Measurements from ENCODE around the gene NOTCH2NLA.
"Not testable (repeated sequence)": the region's sequence is repeated elsewhere in the genome, so short reads cannot be mapped to it uniquely, and the experiment has no call there.

NOTCH2NLA gene

GRCh38 chr1:146228710-146229477 lies at the start of gene NOTCH2NLA:
Gene NOTCH2NLA (minus strand): TSS chr1:146229021. CDS start chr1:146189337, 39,684 bp downstream.
- CTCF ChIA-PET, H3K27ac Mint-ChIP-seq, H3K9me3 Mint-ChIP-seq, H3K4me1 Mint-ChIP-seq, H3K27me3 Mint-ChIP-seq, H3K36me3 Mint-ChIP-seq: not testable (repeated sequence)
- H3K4me3 Mint-ChIP-seq = peak within 1 kb of the TSS; percentile 66
- DNase-seq = peak; percentile 42

DNA sequence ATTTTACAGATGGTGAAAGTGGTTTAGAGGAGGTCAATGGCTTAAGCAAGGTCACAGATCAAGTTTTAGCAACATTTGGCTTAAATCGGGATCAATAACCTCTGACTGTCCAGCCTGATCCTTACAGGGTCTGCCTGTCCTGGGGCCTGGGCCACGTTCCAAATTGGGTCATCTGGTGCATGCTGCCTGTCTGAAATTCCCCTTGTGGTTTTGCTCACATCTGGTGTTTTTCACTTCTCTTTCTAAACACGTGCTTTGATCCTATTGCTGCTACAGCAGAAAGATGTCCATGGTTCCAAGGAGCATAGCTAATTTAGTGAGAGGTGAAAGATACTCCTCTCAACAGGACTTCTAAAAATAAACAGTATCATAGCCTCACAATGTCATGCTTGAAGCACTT lies 49.5 kb upstream of the NOTCH2NLA start:
- DNase-seq, H3K27me3 Mint-ChIP-seq, H3K36me3 Mint-ChIP-seq, H3K27ac Mint-ChIP-seq, CTCF ChIA-PET, H3K9me3 Mint-ChIP-seq, H3K4me3 Mint-ChIP-seq, H3K4me1 Mint-ChIP-seq: not testable (repeated sequence)

DNA sequence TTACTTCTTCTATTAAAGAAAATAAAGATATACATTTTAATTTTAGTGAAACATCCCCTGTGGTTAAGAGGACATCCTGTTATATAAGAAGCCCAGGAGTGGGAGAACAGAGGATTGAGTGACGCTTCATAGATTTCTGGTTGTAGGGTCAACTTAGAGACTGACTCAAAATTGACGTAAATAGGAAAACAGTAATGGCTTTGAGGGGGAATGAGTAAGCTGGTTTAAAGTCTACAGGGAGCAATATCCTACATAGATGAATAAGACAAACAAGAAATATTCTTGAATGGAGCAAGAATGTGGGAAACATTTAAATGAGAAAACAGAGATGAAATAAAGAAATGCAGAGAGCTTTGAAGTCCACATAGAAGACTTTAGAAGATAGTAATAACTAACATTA lies 48.3 kb upstream of the NOTCH2NLA start:
- H3K9me3 Mint-ChIP-seq, H3K36me3 Mint-ChIP-seq, H3K4me3 Mint-ChIP-seq: not testable (repeated sequence)

GRCh38 chr1:146274083-146274482 lies 45.3 kb upstream of the NOTCH2NLA start:
- H3K9me3 Mint-ChIP-seq, H3K4me1 Mint-ChIP-seq, CTCF ChIA-PET: not testable (repeated sequence)

More for the DNA sequence above, 48.3 kb upstream of the NOTCH2NLA start:
- DNase-seq, H3K27ac Mint-ChIP-seq, CTCF ChIA-PET, H3K4me1 Mint-ChIP-seq, H3K27me3 Mint-ChIP-seq: not testable (repeated sequence)

DNA sequence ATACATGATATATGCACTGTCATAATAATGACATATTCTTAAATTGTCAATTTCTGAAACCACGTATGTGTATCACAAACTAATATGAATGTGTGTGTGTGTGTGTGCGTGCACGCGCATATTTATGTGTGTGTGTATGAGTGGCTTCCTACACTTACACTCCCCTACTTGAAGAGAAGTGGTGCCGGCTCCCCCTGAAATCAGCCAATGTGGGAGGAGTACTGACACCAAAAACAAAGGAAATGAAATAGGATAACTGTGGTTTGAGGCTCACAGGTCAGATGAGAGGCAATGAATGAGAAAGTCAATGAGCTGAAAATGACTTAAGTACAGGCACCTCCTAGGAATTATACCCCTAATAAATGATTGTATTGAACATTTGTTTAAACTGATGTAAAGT lies 44.4 kb upstream of the NOTCH2NLA start:
- H3K36me3 Mint-ChIP-seq, H3K27me3 Mint-ChIP-seq, H3K4me1 Mint-ChIP-seq, H3K27ac Mint-ChIP-seq, DNase-seq, H3K4me3 Mint-ChIP-seq, H3K9me3 Mint-ChIP-seq, CTCF ChIA-PET: not testable (repeated sequence)

More at GRCh38 chr1:146274083-146274482, 45.3 kb upstream of the NOTCH2NLA start:
- H3K27me3 Mint-ChIP-seq, H3K27ac Mint-ChIP-seq, H3K36me3 Mint-ChIP-seq, DNase-seq, H3K4me3 Mint-ChIP-seq: not testable (repeated sequence)

GRCh38 chr1:146272734-146273133 lies 43.9 kb upstream of the NOTCH2NLA start:
- H3K36me3 Mint-ChIP-seq, DNase-seq, CTCF ChIA-PET, H3K27ac Mint-ChIP-seq, H3K27me3 Mint-ChIP-seq, H3K4me3 Mint-ChIP-seq, H3K9me3 Mint-ChIP-seq, H3K4me1 Mint-ChIP-seq: not testable (repeated sequence)

- H3K27me3 Mint-ChIP-seq, H3K4me3 Mint-ChIP-seq, H3K36me3 Mint-ChIP-seq, H3K4me1 Mint-ChIP-seq, CTCF ChIA-PET, H3K9me3 Mint-ChIP-seq, DNase-seq, H3K27ac Mint-ChIP-seq: not testable (repeated sequence)
These were observed 43.2 kb upstream of the NOTCH2NLA start for GRCh38 chr1:146271977-146272376.

- H3K27ac Mint-ChIP-seq, H3K27me3 Mint-ChIP-seq, H3K4me1 Mint-ChIP-seq, H3K36me3 Mint-ChIP-seq, DNase-seq, H3K4me3 Mint-ChIP-seq, H3K9me3 Mint-ChIP-seq, CTCF ChIA-PET: not testable (repeated sequence)
These were observed 41.3 kb upstream of the NOTCH2NLA start for GRCh38 chr1:146270129-146270528.

DNA sequence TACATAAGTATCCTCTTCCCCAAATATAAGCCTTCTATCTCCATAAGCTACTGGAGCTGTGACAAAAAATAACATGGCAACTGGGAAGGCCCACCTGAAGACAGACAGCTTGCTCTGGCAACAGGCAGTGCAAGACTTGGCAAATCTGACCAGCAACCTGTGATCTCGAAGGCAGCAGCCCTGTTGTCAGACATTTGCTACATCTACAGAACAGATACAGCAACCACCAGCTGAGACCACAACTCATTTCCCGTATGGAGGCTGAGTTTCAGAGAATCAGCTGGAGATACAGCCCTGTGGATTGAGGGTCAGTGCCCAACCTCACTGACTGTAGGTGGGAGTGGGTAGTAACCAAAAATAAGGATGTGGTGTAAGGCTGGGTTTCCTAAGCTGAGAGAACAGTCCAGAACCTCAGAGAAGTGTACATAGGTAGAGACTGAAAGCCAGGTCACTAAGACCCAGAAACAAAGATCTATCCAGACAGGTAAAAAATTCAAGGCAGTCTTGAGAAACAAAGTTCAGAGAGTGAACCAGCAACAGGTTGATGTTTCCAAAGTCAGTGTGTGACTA lies 37.4 kb upstream of the NOTCH2NLA start:
- CTCF ChIA-PET, H3K9me3 Mint-ChIP-seq, H3K27me3 Mint-ChIP-seq, H3K27ac Mint-ChIP-seq, H3K36me3 Mint-ChIP-seq, DNase-seq, H3K4me3 Mint-ChIP-seq, H3K4me1 Mint-ChIP-seq: not testable (repeated sequence)

GRCh38 chr1:146264761-146265160 lies 35.9 kb upstream of the NOTCH2NLA start:
- H3K27ac Mint-ChIP-seq, DNase-seq, H3K4me1 Mint-ChIP-seq, H3K9me3 Mint-ChIP-seq, H3K4me3 Mint-ChIP-seq, CTCF ChIA-PET, H3K27me3 Mint-ChIP-seq, H3K36me3 Mint-ChIP-seq: not testable (repeated sequence)

DNA sequence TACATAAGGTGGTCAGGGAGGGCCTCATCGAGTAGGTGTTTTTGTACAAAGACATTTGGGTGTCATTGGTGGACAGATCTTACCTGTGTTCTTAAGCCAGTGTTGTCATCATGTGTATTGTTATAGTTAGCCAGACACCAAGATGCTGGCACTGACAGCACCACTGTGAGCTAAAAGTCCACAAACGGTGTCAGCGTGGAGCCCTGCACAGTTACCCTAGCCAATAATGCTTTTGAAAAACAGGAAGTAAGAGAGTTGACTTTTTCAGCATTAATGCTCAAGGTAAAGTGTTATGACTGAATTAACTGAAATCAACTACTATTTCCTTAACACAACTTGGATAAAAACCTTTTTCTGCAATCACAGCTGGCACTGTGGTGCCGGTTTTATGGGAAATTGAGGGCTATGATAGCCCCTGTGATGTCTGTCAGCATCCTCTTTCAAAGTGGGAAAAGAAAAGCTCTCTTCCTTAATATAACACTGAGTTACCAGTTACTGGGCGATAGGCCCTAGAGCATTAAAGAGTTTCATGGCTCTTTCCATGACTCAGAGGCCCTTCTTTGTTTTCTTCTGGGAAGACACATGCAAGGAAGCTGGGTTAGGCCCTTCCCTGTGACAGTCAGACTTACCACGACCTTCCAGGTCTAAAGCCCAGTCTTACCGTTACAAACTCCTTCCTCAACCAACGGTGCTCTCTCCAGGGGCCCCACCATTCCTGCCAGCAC lies 31.3 kb upstream of the NOTCH2NLA start:
- H3K4me3 Mint-ChIP-seq, H3K9me3 Mint-ChIP-seq, H3K27ac Mint-ChIP-seq, H3K4me1 Mint-ChIP-seq, H3K27me3 Mint-ChIP-seq, H3K36me3 Mint-ChIP-seq, DNase-seq, CTCF ChIA-PET: not testable (repeated sequence)

- H3K27me3 Mint-ChIP-seq, DNase-seq, H3K9me3 Mint-ChIP-seq, H3K4me1 Mint-ChIP-seq, CTCF ChIA-PET, H3K36me3 Mint-ChIP-seq, H3K27ac Mint-ChIP-seq, H3K4me3 Mint-ChIP-seq: not testable (repeated sequence)
These were observed 29.3 kb upstream of the NOTCH2NLA start for GRCh38 chr1:146257992-146258552.

DNA sequence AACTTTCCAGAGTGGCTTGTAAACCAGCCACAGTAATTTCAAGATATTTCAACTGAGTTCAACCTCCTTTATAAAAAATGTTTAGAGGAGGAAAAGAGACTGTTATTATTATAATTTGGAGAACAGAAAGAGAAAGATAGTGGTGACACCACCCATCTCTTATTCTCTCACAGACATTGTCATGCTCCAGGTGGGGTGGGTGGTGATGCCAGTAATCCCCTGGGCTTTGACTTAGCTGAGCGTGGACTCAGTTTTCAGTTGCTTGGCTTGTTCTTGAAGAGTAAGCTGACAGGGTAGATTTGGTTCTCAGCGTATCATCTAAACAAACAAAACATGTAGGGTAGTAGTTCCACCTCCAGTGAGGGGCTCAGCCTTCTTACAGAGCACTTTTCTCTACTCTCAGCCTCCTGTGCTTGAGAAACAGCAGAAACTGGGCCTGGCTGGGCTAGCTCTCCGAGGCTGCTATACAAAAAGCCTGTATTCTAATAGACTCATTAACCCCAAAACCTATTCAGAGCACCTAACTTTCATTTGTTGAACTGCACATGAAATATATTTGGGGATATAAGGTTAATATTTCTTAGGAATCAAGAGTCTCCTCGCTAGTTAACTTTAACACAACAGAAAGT lies 25.9 kb upstream of the NOTCH2NLA start:
- H3K4me3 Mint-ChIP-seq, DNase-seq, H3K4me1 Mint-ChIP-seq, CTCF ChIA-PET, H3K27ac Mint-ChIP-seq, H3K9me3 Mint-ChIP-seq, H3K27me3 Mint-ChIP-seq, H3K36me3 Mint-ChIP-seq: not testable (repeated sequence)

GRCh38 chr1:146253249-146253855 lies 24.5 kb upstream of the NOTCH2NLA start:
- H3K27me3 Mint-ChIP-seq, CTCF ChIA-PET, H3K27ac Mint-ChIP-seq, H3K9me3 Mint-ChIP-seq, H3K4me1 Mint-ChIP-seq, DNase-seq, H3K4me3 Mint-ChIP-seq, H3K36me3 Mint-ChIP-seq: not testable (repeated sequence)
